Measurements from ENCODE around the gene WDFY2. TPM values are rescaled to one million over a fixed set of nuclear protein-coding genes. Genes with fewer than 3 reads are reported as not detected.

The WDFY2 gene
- total and polyA plus RNA-seq, 2 of the 8 experiments (the other 6 are each of a cell fraction or from before 2014, with no cell fraction given): 13.9 to 29.0 TPM

GRCh38 chr13:51799261-51799660 is 215.0 kb downstream of the WDFY2 start:
- no peak overlapping the region for H2AFZ ChIP-seq (ENCODE audit: low read length)
- no peak overlapping the region for H2AK5ac ChIP-seq (ENCODE audit: low read depth, low read length)
- H3K36me3 ChIP-seq (ENCODE audit: control insufficient read depth in 2 of 4, insufficient read depth in 4 of 4, low read length in 3 of 4): no peaks in the 10 kb centered on the region
- H3K4me2 ChIP-seq (ENCODE audit: insufficient read depth in 1 of 2, low read depth in 2 of 2, low read length in 2 of 2): no peak overlapping the region
- no peak overlapping the region for H4K8ac ChIP-seq (ENCODE audit: extremely low read depth, insufficient read depth, low read length)
- TF ChIP-seq TBP (IDR thresholded peaks at IDR 0.05; ENCODE audit: low read depth, low read length): no peak
- FAIRE-seq: no peak
- H3K79me1 ChIP-seq (ENCODE audit: low read depth, low read length): no peaks in the 10 kb centered on the region
- peaks cover 3% of the 10 kb centered on the region; the same call in 1 of the 2 replicates for H3K23me2 ChIP-seq (ENCODE audit: low read depth, low read length)
- H2BK15ac ChIP-seq (ENCODE audit: low read length): 0 out of 2 replicates have a peak overlapping the region, but pooled peaks have one; percentile 76
- H3K18ac ChIP-seq (ENCODE audit: extremely low read depth, low read length): no peak overlapping the region
- ChIA-PET POLR2A (ENCODE audit: partially characterized antibody) (interaction anchor here (0.9 to 3.1 kb wide), 4 partner anchors 9 to 366 kb away, joined by 3 to 23 read pairs (median 5); partner anchors contain the start of gene INTS6), CTCF (ENCODE audit: partially characterized antibody) (interaction anchor here (1.2 to 9.1 kb wide), 10 partner anchors 15 to 674 kb away, joined by 3 to 123 read pairs (median 7); partner anchors contain the start of gene TMEM272)
- no peaks in the 10 kb centered on the region for H3K79me2 ChIP-seq (ENCODE audit: control insufficient read depth in 1 of 2, insufficient read depth in 2 of 2, low read length in 2 of 2)
- no peak overlapping the region for H2BK120ac ChIP-seq (replicated peaks; ENCODE audit: low read depth, low read length)
- H3K4me3 ChIP-seq (ENCODE audit: extremely low read depth in 1 of 4, insufficient read depth in 2 of 4, low read depth in 3 of 4, low read length in 4 of 4): no peak overlapping the region
- H3K9ac ChIP-seq (replicated peaks in 1 of 4; ENCODE audit: extremely low read depth in 1 of 4, low read depth in 3 of 4, low read length in 3 of 4): no peak overlapping the region
- no peak overlapping the region for H3K4ac ChIP-seq (replicated peaks; ENCODE audit: insufficient read length, low read depth, low read length)
- no peak overlapping the region for H4K5ac ChIP-seq (ENCODE audit: insufficient read length, low read depth, low read length)
- no peaks in the 10 kb centered on the region for H3K27me3 ChIP-seq (replicated peaks in 1 of 4; ENCODE audit: control insufficient read depth in 3 of 4, extremely low read depth in 1 of 4, insufficient read depth in 3 of 4, low read length in 3 of 4)
- no peak overlapping the region for H2BK5ac ChIP-seq (ENCODE audit: low read depth, low read length)
- no peak overlapping the region for H4K91ac ChIP-seq (replicated peaks; ENCODE audit: insufficient read length, low read length)
- H3K27ac ChIP-seq (ENCODE audit: low read depth, low read length): no peak overlapping the region
- no peak overlapping the region for H2BK12ac ChIP-seq (ENCODE audit: low read depth, low read length)
- no peak overlapping the region for H3K14ac ChIP-seq (ENCODE audit: insufficient read length)
- H3K56ac ChIP-seq (replicated peaks; ENCODE audit: insufficient read length, low read depth, low read length): no peak overlapping the region
- H2BK20ac ChIP-seq (ENCODE audit: low read length): no peak overlapping the region
- H4K20me1 ChIP-seq (replicated peaks in 1 of 2; ENCODE audit: control insufficient read depth in 1 of 2, insufficient read depth in 2 of 2, low read length in 2 of 2): no peaks in the 10 kb centered on the region
- H3K4me1 ChIP-seq (replicated peaks in 1 of 4; ENCODE audit: control insufficient read depth in 3 of 4, insufficient read depth in 4 of 4, low read length in 3 of 4): peaks cover 6 to 21% (median 11%) of the 10 kb centered on the region in 4 experiments
- no peak for DNase-seq (ENCODE audit: low read depth in 1 of 2, low spot score in 2 of 2)
- no peaks in the 10 kb centered on the region for H3K9me3 ChIP-seq (ENCODE audit: insufficient read depth in 2 of 2, low read depth in 1 of 2, low read length in 1 of 2)
- H3K23ac ChIP-seq (ENCODE audit: insufficient read length): no peak overlapping the region
- WGBS, 2 experiments (ENCODE audit: extremely low coverage in 1 of 2, insufficient coverage in 1 of 2, insufficient read length in 1 of 2, insufficient replicate concordance in 2 of 2, low coverage in 1 of 2, low lambda C conversion rate in 2 of 2, missing lambda C conversion rate in 1 of 2): 88% methylated on average over 12 of the region's 12 CpGs; no CpG with 5 or more reads in 1 of the 2 experiments

Measured in H1 (cell line).